ENCODE data around the gene CCL19.

CCL19 gene

DNA sequence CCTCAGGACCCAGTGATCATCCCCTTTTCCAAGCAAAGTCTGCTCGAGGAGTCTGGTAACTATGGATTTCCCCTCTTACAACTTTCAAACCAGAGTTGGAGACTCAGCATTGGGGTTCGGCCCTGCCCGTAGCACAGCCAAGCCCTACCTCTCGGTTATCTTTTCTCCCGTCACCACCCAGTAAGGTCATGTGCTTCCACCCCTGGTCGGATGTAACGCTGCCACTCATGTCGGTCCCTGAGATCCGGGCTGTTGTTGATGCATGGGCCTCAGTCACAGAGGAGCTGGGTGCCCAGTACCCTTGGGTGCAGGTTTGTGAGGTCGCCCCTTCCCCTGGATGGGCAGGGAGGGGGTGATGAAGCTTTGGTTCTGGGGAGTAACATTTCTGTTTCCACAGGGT is 43.4 kb downstream of the CCL19 start:
- DNase-seq (no peak), ATAC-seq (ENCODE audit: insufficient read depth, low read depth) (no peak)
- H3K9ac ChIP-seq (ENCODE audit: low read depth, low read length): peak overlapping the region; percentile 77
- H3K4me3 ChIP-seq (ENCODE audit: low read depth in 1 of 2, low read length in 2 of 2): peak overlapping the region; percentile 59 to 96; a peak in 3 of 4 replicates
- no peaks in the 10 kb centered on the region for H3K9me3 ChIP-seq (ENCODE audit: insufficient read depth, low read length, severe bottlenecking)
- H3K4me2 ChIP-seq (ENCODE audit: insufficient read depth, low read length): peak overlapping the region; percentile 98
- peak overlapping the region; percentile 87 for H3K27ac ChIP-seq (ENCODE audit: low read length)
- H2AFZ ChIP-seq (ENCODE audit: low read depth, low read length): peak overlapping the region; percentile 94; the same call in 1 of the 2 replicates
- H4K20me1 ChIP-seq (ENCODE audit: insufficient read depth, low read length): 0 out of 2 replicates have a peak, but pooled peaks cover 3% of the 10 kb centered on the region
- H3K79me2 ChIP-seq (ENCODE audit: insufficient read depth, low read length): peaks cover 16% of the 10 kb centered on the region
- H3K36me3 ChIP-seq (ENCODE audit: insufficient read depth, low read length): peaks cover 31% of the 10 kb centered on the region
- peaks cover 26% of the 10 kb centered on the region for H3K4me1 ChIP-seq (ENCODE audit: insufficient read depth, low read length)
- no peak for TF ChIP-seq EZH2 (IDR thresholded peaks at IDR 0.05; ENCODE audit: borderline replicate concordance, low read depth, low read length, severe bottlenecking)
- H3K27me3 ChIP-seq (ENCODE audit: insufficient read depth, low read length, poor library complexity): no peaks in the 10 kb centered on the region

DNA sequence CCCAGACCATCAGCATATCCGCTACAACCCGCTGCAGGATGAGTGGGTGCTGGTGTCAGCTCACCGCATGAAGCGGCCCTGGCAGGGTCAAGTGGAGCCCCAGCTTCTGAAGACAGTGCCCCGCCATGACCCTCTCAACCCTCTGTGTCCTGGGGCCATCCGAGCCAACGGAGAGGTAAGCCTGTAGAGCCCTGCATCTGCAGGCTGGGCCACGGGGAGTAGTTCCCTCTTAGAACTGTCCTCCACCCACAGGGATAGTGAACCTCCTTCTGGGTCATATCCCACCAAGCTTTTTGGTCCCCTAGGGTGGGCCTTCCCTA is 44.0 kb downstream of the CCL19 start:
- TF ChIP-seq, protein P1, sequence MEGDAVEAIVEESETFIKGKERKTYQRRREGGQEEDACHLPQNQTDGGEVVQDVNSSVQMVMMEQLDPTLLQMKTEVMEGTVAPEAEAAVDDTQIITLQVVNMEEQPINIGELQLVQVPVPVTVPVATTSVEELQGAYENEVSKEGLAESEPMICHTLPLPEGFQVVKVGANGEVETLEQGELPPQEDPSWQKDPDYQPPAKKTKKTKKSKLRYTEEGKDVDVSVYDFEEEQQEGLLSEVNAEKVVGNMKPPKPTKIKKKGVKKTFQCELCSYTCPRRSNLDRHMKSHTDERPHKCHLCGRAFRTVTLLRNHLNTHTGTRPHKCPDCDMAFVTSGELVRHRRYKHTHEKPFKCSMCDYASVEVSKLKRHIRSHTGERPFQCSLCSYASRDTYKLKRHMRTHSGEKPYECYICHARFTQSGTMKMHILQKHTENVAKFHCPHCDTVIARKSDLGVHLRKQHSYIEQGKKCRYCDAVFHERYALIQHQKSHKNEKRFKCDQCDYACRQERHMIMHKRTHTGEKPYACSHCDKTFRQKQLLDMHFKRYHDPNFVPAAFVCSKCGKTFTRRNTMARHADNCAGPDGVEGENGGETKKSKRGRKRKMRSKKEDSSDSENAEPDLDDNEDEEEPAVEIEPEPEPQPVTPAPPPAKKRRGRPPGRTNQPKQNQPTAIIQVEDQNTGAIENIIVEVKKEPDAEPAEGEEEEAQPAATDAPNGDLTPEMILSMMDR (IDR thresholded peaks at IDR 0.05; ENCODE audit: borderline replicate concordance, extremely low read depth, low read length, poor library complexity, severe bottlenecking): no peak
- TF ChIP-seq EZH2 (IDR thresholded peaks at IDR 0.05; ENCODE audit: borderline replicate concordance, low read depth, low read length, severe bottlenecking): no peak
- no peaks in the 10 kb centered on the region for H3K27me3 ChIP-seq (ENCODE audit: insufficient read depth, low read length, poor library complexity)
- H3K4me1 ChIP-seq (ENCODE audit: insufficient read depth, low read length): peaks cover 26% of the 10 kb centered on the region
- ATAC-seq (ENCODE audit: insufficient read depth, low read depth): no peak; the same call in 2 of the 3 replicates
- peak overlapping the region; percentile 59 to 96; a peak in 3 of 4 replicates for H3K4me3 ChIP-seq (ENCODE audit: low read depth in 1 of 2, low read length in 2 of 2)
- peaks cover 16% of the 10 kb centered on the region for H3K79me2 ChIP-seq (ENCODE audit: insufficient read depth, low read length)
- H3K9me3 ChIP-seq (ENCODE audit: insufficient read depth, low read length, severe bottlenecking): no peaks in the 10 kb centered on the region
- H3K9ac ChIP-seq (ENCODE audit: low read depth, low read length): peak overlapping the region; percentile 77
- no peak for DNase-seq
- peak overlapping the region; percentile 98 for H3K4me2 ChIP-seq (ENCODE audit: insufficient read depth, low read length)
- peak overlapping the region; percentile 94 for H2AFZ ChIP-seq (ENCODE audit: low read depth, low read length)
- H4K20me1 ChIP-seq (ENCODE audit: insufficient read depth, low read length): 0 out of 2 replicates have a peak, but pooled peaks cover 3% of the 10 kb centered on the region
- peak overlapping the region; percentile 87 for H3K27ac ChIP-seq (ENCODE audit: low read length)
- peaks cover 31% of the 10 kb centered on the region for H3K36me3 ChIP-seq (ENCODE audit: insufficient read depth, low read length)

DNA sequence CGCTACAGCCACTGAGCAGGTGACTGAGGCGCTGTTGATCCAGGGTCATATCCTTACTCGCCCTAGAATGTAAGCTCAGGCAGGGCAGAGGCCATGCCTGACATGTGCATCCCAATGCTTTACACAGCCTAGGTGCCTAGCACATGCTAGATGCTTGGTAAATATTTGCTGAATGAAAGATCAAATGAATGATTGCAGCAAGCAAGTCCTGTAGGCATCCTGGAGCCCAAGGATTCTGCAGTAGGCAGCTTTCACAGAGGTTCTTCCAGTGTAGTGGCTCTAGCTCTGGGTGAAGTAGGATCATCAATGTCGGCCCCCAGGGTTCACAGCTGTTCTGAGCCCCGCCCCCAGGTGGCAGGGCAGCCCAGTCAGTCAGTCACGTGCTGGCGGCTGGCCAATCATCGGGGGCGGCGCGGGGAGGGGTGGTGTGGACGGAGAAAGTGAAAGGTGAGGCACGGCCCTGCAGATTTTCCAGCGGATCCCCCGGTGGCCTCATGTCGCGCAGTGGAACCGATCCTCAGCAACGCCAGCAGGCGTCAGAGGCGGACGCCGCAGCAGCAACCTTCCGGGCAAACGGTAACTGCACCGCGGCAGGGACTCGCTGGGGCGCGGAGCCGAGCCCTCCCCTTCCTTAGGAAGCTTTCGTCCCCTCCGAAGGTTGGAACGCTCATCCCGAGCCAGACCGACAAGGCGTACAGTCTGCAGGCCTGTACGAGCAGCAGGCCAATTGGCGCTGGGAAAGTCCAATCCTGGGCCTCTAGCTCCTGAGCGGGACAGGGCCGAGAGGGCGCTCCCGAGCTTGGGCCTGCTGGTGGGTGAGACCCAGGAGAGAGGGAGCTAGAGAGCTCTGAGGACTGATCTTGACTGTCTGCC is 44.6 kb downstream of the CCL19 start, which contains the start of gene GALT:
GALT (plus strand) TSS at position 465 of the 873 bp plus-strand sequence; CDS start at position 495, 30 bp downstream.
- H3K79me2 ChIP-seq (ENCODE audit: insufficient read depth, low read length): peaks cover 16% of the 10 kb centered on the region
- no peaks in the 10 kb centered on the region for H3K27me3 ChIP-seq (ENCODE audit: insufficient read depth, low read length, poor library complexity)
- TF ChIP-seq, protein P1 (IDR thresholded peaks at IDR 0.05; ENCODE audit: borderline replicate concordance, extremely low read depth, low read length, poor library complexity, severe bottlenecking): peak; percentile 56
- TF ChIP-seq EZH2 (IDR thresholded peaks at IDR 0.05; ENCODE audit: borderline replicate concordance, low read depth, low read length, severe bottlenecking): no peak
- DNase-seq (peak; percentile 95), ATAC-seq (ENCODE audit: insufficient read depth, low read depth) (peak; percentile 87)
- H3K27ac ChIP-seq (ENCODE audit: low read length): peak within 1 kb of the TSS; percentile 87
- H4K20me1 ChIP-seq (ENCODE audit: insufficient read depth, low read length): 0 out of 2 replicates have a peak, but pooled peaks cover 3% of the 10 kb centered on the region
- peaks cover 31% of the 10 kb centered on the region for H3K36me3 ChIP-seq (ENCODE audit: insufficient read depth, low read length)
- H2AFZ ChIP-seq (ENCODE audit: low read depth, low read length): peak within 1 kb of the TSS; percentile 94
- peaks cover 26% of the 10 kb centered on the region for H3K4me1 ChIP-seq (ENCODE audit: insufficient read depth, low read length)
- H3K4me2 ChIP-seq (ENCODE audit: insufficient read depth, low read length): peak within 1 kb of the TSS; percentile 98
- no peaks in the 10 kb centered on the region for H3K9me3 ChIP-seq (ENCODE audit: insufficient read depth, low read length, severe bottlenecking)
- H3K9ac ChIP-seq (ENCODE audit: low read depth, low read length): peak within 1 kb of the TSS; percentile 77
- peak within 1 kb of the TSS; percentile 59 to 96; a peak in 3 of 4 replicates for H3K4me3 ChIP-seq (ENCODE audit: low read depth in 1 of 2, low read length in 2 of 2)

DNA sequence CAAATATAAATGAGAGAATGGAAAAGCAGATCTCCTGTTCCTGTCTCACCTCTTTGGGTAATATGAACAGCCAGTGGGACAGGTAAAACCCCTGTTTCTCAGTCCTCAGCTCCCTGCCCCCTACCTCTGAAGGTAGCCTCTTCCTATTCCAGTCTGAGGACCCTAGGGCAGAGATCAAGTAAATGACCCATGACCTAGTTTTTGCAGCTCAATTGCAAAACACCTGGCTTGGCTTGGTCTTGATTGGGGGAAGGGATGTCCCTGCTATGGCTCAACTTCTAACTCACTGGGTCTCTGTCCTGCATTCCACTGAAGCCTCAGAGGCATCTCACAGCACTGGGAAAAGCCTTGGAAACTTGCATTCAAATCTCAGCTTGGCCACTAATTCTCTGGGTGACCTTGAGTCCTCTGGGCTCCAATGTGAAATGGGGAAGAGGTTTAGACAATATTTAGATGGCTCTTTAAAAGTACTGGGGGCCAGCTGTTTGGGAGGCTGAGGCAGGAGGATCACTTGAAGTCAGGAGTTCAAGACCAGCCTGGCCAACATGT is 46.2 kb downstream of the CCL19 start:
- TF ChIP-seq, protein P1 (IDR thresholded peaks at IDR 0.05; ENCODE audit: borderline replicate concordance, extremely low read depth, low read length, poor library complexity, severe bottlenecking): no peak
- TF ChIP-seq EZH2 (IDR thresholded peaks at IDR 0.05; ENCODE audit: borderline replicate concordance, low read depth, low read length, severe bottlenecking): no peak
- DNase-seq: no peak
- no peak overlapping the region for H3K4me2 ChIP-seq (ENCODE audit: insufficient read depth, low read length)

More for the DNA sequence above, 46.2 kb downstream of the CCL19 start:
- H4K20me1 ChIP-seq (ENCODE audit: insufficient read depth, low read length): 0 out of 2 replicates have a peak, but pooled peaks cover 3% of the 10 kb centered on the region
- H3K9ac ChIP-seq (ENCODE audit: low read depth, low read length): no peak overlapping the region
- no peak overlapping the region for H2AFZ ChIP-seq (ENCODE audit: low read depth, low read length)
- no peaks in the 10 kb centered on the region for H3K9me3 ChIP-seq (ENCODE audit: insufficient read depth, low read length, severe bottlenecking)
- peaks cover 25% of the 10 kb centered on the region for H3K36me3 ChIP-seq (ENCODE audit: insufficient read depth, low read length)
- H3K27me3 ChIP-seq (ENCODE audit: insufficient read depth, low read length, poor library complexity): no peaks in the 10 kb centered on the region
- no peak for ATAC-seq (ENCODE audit: insufficient read depth, low read depth)
- H3K4me1 ChIP-seq (ENCODE audit: insufficient read depth, low read length): peaks cover 26% of the 10 kb centered on the region
- peaks cover 16% of the 10 kb centered on the region for H3K79me2 ChIP-seq (ENCODE audit: insufficient read depth, low read length)
- H3K27ac ChIP-seq (ENCODE audit: low read length): no peak overlapping the region
- no peak overlapping the region for H3K4me3 ChIP-seq (ENCODE audit: low read depth in 1 of 2, low read length in 2 of 2)
